ENCODE measurements around the gene SEC22A. TPM values are rescaled to one million over a fixed set of nuclear protein-coding genes. Genes with fewer than 3 reads are reported as not detected.
A peak's percentile ranks its signal among the peaks of the same experiment; 100 is the strongest.

Gene SEC22A
- total RNA-seq, 2 experiments from 2014 or later: 19.6 to 21.5 TPM

- no peak for DNase-seq
- Mint-ChIP-seq H3K4me3 (no peak overlapping the region), H3K9me3 (no peaks in the 10 kb centered on the region), H3K4me1 (ENCODE audit: low read depth) (no peaks in the 10 kb centered on the region), H3K36me3 (no peaks in the 10 kb centered on the region), H3K27me3 (peaks cover 6% of the 10 kb centered on the region), H3K27ac (no peak overlapping the region)
- ChIA-PET CTCF (no interaction called here), POLR2A (no interaction called here)
- intact Hi-C loops (cut with micrococcal nuclease): no loop called here
These were observed 108.4 kb downstream of the SEC22A start for GRCh38 chr3:123310186-123310585.

DNA sequence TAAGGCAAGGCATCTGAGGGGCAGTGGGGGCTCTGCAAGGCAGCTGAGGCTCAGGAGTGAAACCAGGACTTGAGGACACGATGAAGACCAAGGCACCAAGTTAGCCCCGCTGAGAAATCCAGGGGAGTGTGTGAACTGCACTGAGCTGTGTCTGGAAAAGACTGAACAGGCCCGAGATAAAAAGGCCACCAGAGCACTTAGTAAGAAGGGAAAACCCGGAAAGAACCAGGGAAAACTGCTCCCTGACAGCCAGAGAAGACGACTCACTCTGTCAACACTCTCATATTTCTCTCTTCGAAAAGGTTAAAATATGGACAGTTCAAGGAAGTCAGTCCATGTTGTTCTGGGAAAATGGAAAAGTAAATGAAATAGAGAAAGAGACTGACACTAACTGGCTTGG lies 109.0 kb downstream of the SEC22A start:
- Mint-ChIP-seq H3K4me1 (ENCODE audit: low read depth) (no peaks in the 10 kb centered on the region), H3K9me3 (no peaks in the 10 kb centered on the region), H3K27me3 (peaks cover 6% of the 10 kb centered on the region), H3K36me3 (no peaks in the 10 kb centered on the region), H3K4me3 (no peak overlapping the region), H3K27ac (no peak overlapping the region)
- CTCF ChIA-PET: no interaction called here
- DNase-seq: no peak
- POLR2A ChIA-PET: no interaction called here
- intact Hi-C loops (cut with micrococcal nuclease): no loop called here

GRCh38 chr3:123311201-123311600 lies 109.5 kb downstream of the SEC22A start:
- Mint-ChIP-seq H3K4me3 (no peak overlapping the region), H3K36me3 (no peaks in the 10 kb centered on the region), H3K27me3 (peaks cover 8% of the 10 kb centered on the region), H3K27ac (no peak overlapping the region), H3K9me3 (no peaks in the 10 kb centered on the region), H3K4me1 (ENCODE audit: low read depth) (no peaks in the 10 kb centered on the region)
- DNase-seq: no peak
- intact Hi-C loops (cut with micrococcal nuclease): no loop called here
- POLR2A ChIA-PET: no interaction called here
- CTCF ChIA-PET: no interaction called here

DNA sequence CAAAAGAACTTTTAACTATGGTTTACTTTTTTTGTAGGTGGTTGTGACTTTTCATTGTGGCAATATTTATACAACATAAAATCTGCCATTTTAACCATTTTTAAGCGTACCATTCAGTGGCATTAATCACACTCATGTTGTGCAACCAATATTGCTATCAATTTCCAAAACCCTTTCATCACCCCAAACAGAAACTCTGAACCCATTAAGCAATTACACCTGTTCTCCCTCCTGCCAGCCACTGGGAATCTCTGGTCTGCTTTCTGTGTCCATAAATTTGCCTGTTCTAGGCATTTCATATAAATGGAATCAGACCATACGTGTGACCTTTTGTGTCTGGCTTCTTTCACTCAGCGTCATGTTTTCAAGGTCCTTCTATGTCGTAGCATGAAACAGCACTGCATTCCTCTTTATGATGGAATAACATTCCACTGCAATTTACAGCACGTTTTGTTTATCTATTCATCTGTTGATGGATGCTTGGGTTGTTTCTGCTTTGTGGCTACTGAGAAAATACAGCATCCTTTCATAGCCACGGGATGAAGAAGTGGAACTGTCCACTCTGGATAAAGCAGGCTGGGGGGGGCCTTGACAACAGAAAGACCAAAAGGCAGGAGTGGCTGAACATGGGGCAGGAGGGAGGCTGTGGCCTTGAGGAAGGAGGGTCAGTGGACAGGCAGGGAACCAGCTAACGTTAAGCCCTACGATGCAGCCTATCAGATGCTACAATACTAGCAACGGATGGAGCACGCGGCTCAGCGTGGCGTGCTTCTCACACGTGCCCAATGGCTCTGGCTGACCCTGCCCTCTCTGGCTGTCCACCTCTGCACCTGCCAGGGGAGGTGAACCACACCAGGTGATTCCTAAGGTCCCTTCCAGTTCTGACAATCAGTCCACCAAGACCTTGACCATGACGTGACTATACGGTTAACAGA lies 110.9 kb downstream of the SEC22A start:
- Mint-ChIP-seq H3K9me3 (no peaks in the 10 kb centered on the region), H3K4me1 (ENCODE audit: low read depth) (no peaks in the 10 kb centered on the region), H3K36me3 (no peaks in the 10 kb centered on the region), H3K4me3 (no peak overlapping the region), H3K27me3 (peaks cover 13% of the 10 kb centered on the region), H3K27ac (no peak overlapping the region)
- no peak for DNase-seq
- ChIA-PET CTCF (no interaction called here), POLR2A (no interaction called here)
- intact Hi-C loops (cut with micrococcal nuclease): no loop called here

DNA sequence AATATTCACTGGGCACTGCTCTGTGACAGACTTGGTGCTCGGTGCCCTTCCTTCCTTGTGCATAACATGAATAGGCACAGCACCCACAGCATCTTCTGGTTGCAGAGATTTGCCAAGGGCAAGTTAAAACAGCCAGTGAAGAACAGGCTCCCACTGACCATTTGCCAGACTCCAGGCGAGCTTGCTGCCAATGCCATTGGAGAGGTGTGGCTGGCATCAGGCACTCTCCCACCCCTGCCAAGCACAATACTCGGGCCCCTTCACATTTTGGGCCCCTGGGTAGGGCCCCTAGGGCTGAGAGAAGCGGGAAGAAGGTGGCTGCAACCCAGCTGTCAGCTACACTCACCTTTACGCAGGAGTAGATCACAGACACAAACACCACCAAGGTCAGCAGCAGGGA lies 112.1 kb downstream of the SEC22A start:
- Mint-ChIP-seq H3K27me3 (peaks cover 15% of the 10 kb centered on the region), H3K36me3 (no peaks in the 10 kb centered on the region), H3K27ac (no peak overlapping the region), H3K4me1 (ENCODE audit: low read depth) (no peaks in the 10 kb centered on the region), H3K9me3 (no peaks in the 10 kb centered on the region), H3K4me3 (no peak overlapping the region)
- ChIA-PET CTCF (no interaction called here), POLR2A (no interaction called here)
- intact Hi-C loops (cut with micrococcal nuclease): no loop called here
- DNase-seq: no peak

DNA sequence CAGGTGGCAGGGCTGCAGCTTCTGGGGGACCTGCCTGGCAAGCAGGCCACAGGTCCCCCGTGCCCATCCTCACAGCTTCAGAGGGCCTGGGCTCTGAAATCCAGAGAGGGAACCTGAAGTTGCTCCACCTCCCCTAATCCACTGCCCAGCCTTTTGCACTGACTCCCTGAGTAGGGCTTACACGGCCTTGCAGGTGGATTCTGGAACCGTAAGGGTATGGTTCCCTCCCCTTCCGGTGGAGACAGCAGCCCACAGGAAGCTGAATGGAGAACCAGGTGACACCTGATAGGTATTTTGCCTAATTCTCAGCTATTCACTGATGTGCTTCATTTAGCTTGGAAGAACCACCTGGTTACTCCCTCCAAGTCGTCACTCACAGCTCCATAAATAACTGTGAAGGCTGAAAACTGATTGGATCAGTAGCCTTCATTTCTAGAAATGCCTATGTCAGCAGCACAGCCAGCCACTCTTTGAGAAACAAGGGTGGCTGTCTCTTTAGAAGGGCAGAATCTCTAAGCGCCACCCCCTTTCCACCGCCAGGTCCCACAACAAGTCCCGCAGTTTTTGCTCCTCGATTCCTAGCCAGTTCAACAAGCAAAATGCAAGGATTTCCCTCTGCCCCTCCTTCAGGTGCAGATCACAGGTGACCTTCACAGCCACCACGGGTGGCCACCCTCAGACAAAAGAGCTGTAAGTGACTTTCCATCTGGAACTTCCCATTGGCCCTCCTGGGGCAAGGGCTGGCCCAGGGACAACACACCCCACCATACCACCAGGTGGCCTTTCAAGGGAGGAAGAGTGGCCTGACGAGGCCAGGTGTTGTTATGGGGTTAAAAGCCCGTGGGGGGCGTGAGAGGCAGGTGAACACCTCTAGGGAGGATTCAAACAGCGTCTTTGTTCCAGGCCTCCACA lies 112.9 kb downstream of the SEC22A start:
- Mint-ChIP-seq H3K9me3 (no peaks in the 10 kb centered on the region), H3K4me1 (ENCODE audit: low read depth) (no peaks in the 10 kb centered on the region), H3K36me3 (no peaks in the 10 kb centered on the region), H3K4me3 (no peak overlapping the region), H3K27me3 (peaks cover 16% of the 10 kb centered on the region), H3K27ac (no peak overlapping the region)
- intact Hi-C loops (cut with micrococcal nuclease): no loop called here
- ChIA-PET POLR2A (no interaction called here), CTCF (no interaction called here)
- no peak for DNase-seq

DNA sequence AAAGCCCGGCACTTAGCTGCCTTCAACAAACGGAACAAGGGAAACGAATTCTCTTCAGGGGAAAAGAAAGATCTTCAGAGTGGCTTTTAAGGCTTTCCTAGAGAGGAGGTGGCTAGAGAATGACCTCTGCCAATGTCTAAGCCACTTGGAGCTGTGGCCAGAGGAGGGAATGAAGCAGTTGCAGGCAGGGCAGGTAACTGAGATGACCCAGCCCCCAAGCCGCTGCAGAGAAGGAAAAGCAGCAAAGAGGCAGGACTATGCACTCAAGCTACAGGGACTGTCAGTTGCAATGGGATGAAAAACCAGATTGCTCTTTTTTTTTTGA lies 113.5 kb downstream of the SEC22A start:
- ChIA-PET POLR2A (no interaction called here), CTCF (no interaction called here)
- intact Hi-C loops (cut with micrococcal nuclease): no loop called here
- Mint-ChIP-seq H3K9me3 (no peaks in the 10 kb centered on the region), H3K4me3 (no peak overlapping the region), H3K4me1 (ENCODE audit: low read depth) (no peaks in the 10 kb centered on the region), H3K27ac (no peak overlapping the region), H3K27me3 (peaks cover 16% of the 10 kb centered on the region), H3K36me3 (no peaks in the 10 kb centered on the region)
- DNase-seq: no peak

- no peak for DNase-seq
- H3K36me3 Mint-ChIP-seq: no peaks in the 10 kb centered on the region
- no peaks in the 10 kb centered on the region for H3K4me1 Mint-ChIP-seq (ENCODE audit: low read depth)
- peaks cover 16% of the 10 kb centered on the region for H3K27me3 Mint-ChIP-seq
- no peak overlapping the region for H3K27ac Mint-ChIP-seq
- H3K9me3 Mint-ChIP-seq: no peaks in the 10 kb centered on the region
- H3K4me3 Mint-ChIP-seq: no peak overlapping the region
- ChIA-PET CTCF (interaction anchor here (1.0 kb wide), 1 partner anchor 12 kb away, joined by 3 read pairs; no protein-coding TSS in a partner anchor), POLR2A (no interaction called here)
- intact Hi-C loops (cut with micrococcal nuclease): no loop called here
These were observed 116.0 kb downstream of the SEC22A start for GRCh38 chr3:123317716-123318115.

DNA sequence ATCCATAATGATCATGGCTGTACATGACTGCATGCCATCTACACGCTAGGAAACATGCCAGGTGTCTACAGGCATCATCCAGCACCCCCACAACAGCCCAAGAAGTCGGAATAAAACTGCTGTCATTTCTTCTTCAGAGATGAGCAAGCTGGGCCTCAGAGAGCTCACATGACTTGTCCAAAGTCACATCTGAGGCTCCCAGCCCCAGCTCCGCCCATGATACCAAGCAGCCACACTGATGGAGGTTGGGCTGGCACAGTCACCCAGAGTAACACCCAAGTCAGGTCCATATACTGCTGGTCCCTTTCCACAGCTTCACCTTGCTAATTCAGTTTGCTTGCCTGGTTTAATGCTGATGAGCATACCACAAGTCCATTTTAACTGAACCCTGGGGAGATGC lies 116.6 kb downstream of the SEC22A start:
- POLR2A ChIA-PET: no interaction called here
- intact Hi-C loops (cut with micrococcal nuclease): no loop called here
- Mint-ChIP-seq H3K9me3 (no peaks in the 10 kb centered on the region), H3K4me3 (no peak overlapping the region), H3K36me3 (no peaks in the 10 kb centered on the region), H3K4me1 (ENCODE audit: low read depth) (no peaks in the 10 kb centered on the region), H3K27me3 (peaks cover 16% of the 10 kb centered on the region), H3K27ac (no peak overlapping the region)
- DNase-seq: peak; percentile 22
- CTCF ChIA-PET: interaction anchor here (1.0 kb wide), 1 partner anchor 11 kb away, joined by 3 read pairs; no protein-coding TSS in a partner anchor

DNA sequence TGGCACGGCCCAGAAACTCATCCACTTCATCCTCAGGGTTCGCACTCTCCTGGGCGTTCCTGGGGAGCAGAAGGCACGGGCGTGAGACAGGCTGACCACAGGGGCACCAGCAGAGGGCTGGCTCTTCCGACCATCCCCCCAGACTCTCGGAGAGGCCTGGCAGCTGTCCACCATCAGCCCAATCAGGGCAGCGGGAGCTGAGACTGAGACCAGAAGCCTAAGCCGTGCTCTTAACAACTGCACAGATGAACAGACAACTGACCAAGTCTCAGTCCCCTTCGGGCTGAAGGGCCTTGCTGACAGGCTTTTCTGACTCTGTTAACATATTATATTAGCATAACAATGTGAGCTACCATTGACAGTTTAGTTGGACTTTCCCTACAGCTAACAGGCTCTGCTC lies 118.0 kb downstream of the SEC22A start:
- ChIA-PET CTCF (no interaction called here), POLR2A (no interaction called here)
- no peaks in the 10 kb centered on the region for H3K9me3 Mint-ChIP-seq
- H3K27ac Mint-ChIP-seq: no peak overlapping the region
- intact Hi-C loops (cut with micrococcal nuclease): loop anchor here (10.0 kb wide), 1 partner anchor 405 kb away; no protein-coding TSS in a partner anchor
- no peak for DNase-seq
- H3K4me1 Mint-ChIP-seq (ENCODE audit: low read depth): no peaks in the 10 kb centered on the region
- H3K27me3 Mint-ChIP-seq: peaks cover 16% of the 10 kb centered on the region
- no peak overlapping the region for H3K4me3 Mint-ChIP-seq
- no peaks in the 10 kb centered on the region for H3K36me3 Mint-ChIP-seq

DNA sequence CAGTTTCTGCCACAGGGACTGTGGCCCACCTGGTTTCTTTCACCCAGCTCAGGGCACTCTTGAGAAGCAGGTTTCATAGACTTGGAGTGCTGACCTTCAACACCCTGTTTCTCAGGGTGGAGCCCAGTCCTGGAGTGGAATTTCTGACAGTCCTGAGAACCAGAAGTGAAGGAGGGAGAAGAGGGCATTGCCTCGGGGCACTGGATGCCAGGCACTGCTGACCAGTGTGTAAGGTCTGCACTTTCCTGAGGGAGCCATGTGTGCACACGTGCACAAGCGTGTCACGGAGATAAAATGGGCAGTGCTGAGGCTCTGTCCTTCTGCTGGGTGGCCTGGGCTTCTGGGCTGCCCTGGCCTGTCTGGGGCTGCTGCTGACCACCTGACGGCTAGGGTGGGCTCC lies 118.5 kb downstream of the SEC22A start:
- no peaks in the 10 kb centered on the region for H3K4me1 Mint-ChIP-seq (ENCODE audit: low read depth)
- CTCF ChIA-PET: no interaction called here
- no peak overlapping the region for H3K27ac Mint-ChIP-seq
- intact Hi-C loops (cut with micrococcal nuclease): loop anchor here (10.0 kb wide), 1 partner anchor 405 kb away; no protein-coding TSS in a partner anchor
- no peak overlapping the region for H3K4me3 Mint-ChIP-seq
- peaks cover 11% of the 10 kb centered on the region for H3K27me3 Mint-ChIP-seq
- no peaks in the 10 kb centered on the region for H3K36me3 Mint-ChIP-seq
- POLR2A ChIA-PET: no interaction called here
- DNase-seq: no peak
- H3K9me3 Mint-ChIP-seq: no peaks in the 10 kb centered on the region

DNA sequence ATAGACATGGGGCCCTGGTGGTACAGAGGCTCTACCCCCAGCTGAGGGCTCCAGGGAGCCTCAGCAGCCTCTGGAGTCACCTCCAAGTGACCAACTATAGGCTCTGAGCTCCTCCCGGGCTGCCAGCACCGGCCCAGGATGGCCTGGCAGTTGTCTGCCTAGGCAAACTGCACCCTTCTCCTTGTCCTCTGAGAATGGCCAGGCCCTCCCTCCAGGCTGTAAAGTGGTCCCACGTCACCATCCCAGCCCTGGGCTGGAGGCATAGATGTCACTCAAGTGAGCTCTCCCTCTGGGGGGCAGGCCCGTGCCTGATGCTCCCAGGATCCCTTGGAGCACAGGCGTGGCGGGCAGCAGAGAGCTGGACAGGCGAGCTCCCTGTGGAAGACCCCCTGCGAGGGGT lies 120.1 kb downstream of the SEC22A start:
- intact Hi-C loops (cut with micrococcal nuclease): loop anchor here (10.0 kb wide), 1 partner anchor 403 kb away; no protein-coding TSS in a partner anchor
- Mint-ChIP-seq H3K36me3 (no peaks in the 10 kb centered on the region), H3K4me1 (ENCODE audit: low read depth) (no peaks in the 10 kb centered on the region), H3K9me3 (no peaks in the 10 kb centered on the region), H3K4me3 (no peak overlapping the region), H3K27me3 (peaks cover 5% of the 10 kb centered on the region), H3K27ac (no peak overlapping the region)
- ChIA-PET POLR2A (no interaction called here), CTCF (interaction anchor here (1.0 to 11.8 kb wide), 2 partner anchors 168 to 239 kb away, joined by 3 to 114 read pairs; no protein-coding TSS in a partner anchor)
- no peak for DNase-seq
